ENCODE results near the gene ARID1B. TPM values are rescaled to one million over a fixed set of nuclear protein-coding genes. Genes with fewer than 3 reads are reported as not detected.
A peak's percentile ranks its signal among the peaks of the same experiment; 100 is the strongest.

ARID1B gene
- total and polyA plus RNA-seq, 5 donors, result 18.3 to 59.6 (median 53.8) TPM

DNA sequence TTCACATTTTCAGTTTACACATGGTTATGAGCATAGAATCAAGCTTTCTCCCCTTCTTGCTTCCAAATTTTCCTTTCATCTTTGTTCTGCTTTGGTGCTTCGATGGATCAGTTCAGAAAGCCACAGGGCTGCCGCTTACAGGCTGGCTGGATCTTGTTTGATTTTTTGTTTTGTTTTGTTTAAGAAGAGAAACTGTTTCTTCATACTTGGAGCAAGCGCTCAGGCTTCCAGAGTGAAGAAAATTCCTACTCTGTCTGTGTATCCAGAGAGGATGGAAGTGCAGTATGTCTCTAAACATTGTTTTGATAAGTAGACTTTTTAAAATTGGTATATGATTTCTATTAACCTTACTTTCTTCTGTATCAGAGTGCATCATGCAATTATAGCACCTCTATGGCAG is 66.9 kb downstream of the ARID1B start:
- WGBS, result 65% methylated on average over 3 of the region's 3 CpGs
- no peak overlapping the region for H3K27ac ChIP-seq (ENCODE audit: low read length)
- intact Hi-C loops (cut with DNase I), result loop anchor here in 1 of 4 donors (10.0 kb wide), 1 partner anchor 59 kb away; no protein-coding TSS in a partner anchor

DNA sequence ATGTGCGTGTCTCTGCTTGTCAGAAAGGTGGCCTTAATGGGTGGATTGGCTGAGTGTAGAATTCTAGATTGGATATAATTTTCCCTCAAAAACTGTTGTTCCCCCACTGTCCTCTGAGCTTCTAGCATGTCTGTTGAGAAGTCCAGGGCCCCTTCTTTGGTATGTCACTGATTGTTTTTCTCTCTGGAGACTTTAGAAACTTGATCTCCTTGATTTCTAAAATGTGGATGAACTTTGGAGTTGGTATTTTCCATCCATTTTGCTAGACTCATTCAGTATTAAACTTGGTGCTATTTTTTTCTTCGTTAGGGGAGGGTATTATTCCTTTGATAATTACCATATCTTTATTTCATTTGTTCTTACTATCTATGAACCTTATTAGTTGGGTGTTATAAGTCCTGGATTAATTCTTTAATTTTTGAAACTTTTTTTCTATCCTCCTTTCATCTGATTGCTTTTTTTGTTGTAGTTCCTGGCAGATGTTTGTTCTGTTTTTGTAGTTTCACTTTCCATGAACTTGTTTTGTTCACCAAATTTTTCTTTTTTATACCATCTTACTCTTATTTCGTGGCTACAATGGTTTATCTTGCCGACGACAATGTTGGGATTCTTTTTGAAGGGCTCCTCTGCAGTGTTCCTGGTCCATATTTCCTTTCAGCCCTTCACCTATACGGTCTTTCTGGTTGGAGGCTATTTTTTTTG is 68.4 kb downstream of the ARID1B start:
- H3K27me3 ChIP-seq (ENCODE audit: control insufficient read depth, insufficient read depth), result no peaks in the 10 kb centered on the region
- intact Hi-C loops (cut with DNase I), result loop anchor here in 1 of 4 donors (10.0 kb wide), 1 partner anchor 61 kb away; no protein-coding TSS in a partner anchor
- no peak overlapping the region for H3K4me3 ChIP-seq (ENCODE audit: low read length)
- H3K27ac ChIP-seq (ENCODE audit: low read length), result no peak overlapping the region
- no peaks in the 10 kb centered on the region for H3K9me3 ChIP-seq (ENCODE audit: control insufficient read depth, low read length)
- ATAC-seq (no peak), DNase-seq (no peak)
- 83% methylated on average over 6 of the region's 6 CpGs for WGBS
- peaks cover 32% of the 10 kb centered on the region for H3K4me1 ChIP-seq (ENCODE audit: control insufficient read depth, insufficient read depth, low read length)

More for the DNA sequence above, 66.9 kb downstream of the ARID1B start:
- Histone ChIP-seq H3K27me3 (ENCODE audit: control insufficient read depth, insufficient read depth) (no peaks in the 10 kb centered on the region), H3K9me3 (ENCODE audit: control insufficient read depth, low read length) (no peaks in the 10 kb centered on the region), H3K4me1 (ENCODE audit: control insufficient read depth, insufficient read depth, low read length) (peaks cover 42% of the 10 kb centered on the region), H3K4me3 (ENCODE audit: low read length) (no peak overlapping the region)
- DNase-seq, result no peak
- no peak for ATAC-seq

DNA sequence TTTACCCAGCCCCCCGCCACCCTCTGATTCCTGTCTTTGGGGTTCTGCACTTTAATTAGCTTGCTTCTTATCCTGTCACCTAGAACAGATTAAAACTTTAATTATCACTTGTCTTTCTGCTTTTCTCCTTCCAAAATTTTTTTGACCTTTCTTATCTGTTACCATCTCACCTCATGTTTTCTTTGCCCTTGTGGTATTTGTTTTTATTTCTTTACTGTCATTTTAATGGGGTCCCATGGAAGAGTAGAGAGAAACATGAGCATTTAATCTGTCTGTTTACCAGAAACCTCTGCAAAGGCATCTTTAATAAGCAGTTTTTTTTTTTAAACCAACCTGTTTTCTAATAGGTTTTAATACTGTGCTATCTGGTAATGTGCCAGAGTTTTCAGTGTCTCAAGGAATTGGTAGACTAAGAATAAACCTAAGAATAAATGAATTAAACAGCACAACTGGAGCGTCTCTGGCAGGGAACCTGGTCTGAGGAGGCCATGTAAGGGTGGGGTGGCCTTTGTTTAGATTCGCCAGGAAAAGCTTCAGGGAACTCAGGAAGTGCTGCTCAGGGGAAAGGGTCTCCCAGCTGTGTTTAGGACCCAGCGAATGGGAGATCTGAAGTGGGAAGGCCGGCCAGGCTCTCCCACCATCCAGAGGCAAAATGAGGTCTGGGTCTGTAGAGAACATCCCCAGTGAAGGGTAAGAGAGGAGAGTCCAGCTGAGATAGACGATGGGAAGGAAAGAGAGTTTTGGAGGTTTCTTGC is 69.8 kb downstream of the ARID1B start:
- H3K9me3 ChIP-seq (ENCODE audit: control insufficient read depth, low read length), result no peaks in the 10 kb centered on the region
- ATAC-seq (peak; percentile 7 to 20), DNase-seq (no peak)
- H3K4me3 ChIP-seq (ENCODE audit: low read length), result no peak overlapping the region
- H3K27ac ChIP-seq (ENCODE audit: low read length), result peak overlapping the region; percentile 33
- 49% methylated on average over 6 of the region's 6 CpGs for WGBS
- intact Hi-C loops (cut with DNase I), result loop anchor here in 1 of 4 donors (10.0 kb wide), 1 partner anchor 62 kb away; no protein-coding TSS in a partner anchor
- H3K4me1 ChIP-seq (ENCODE audit: control insufficient read depth, insufficient read depth, low read length), result peaks cover 27% of the 10 kb centered on the region
- no peaks in the 10 kb centered on the region for H3K27me3 ChIP-seq (ENCODE audit: control insufficient read depth, insufficient read depth)

DNA sequence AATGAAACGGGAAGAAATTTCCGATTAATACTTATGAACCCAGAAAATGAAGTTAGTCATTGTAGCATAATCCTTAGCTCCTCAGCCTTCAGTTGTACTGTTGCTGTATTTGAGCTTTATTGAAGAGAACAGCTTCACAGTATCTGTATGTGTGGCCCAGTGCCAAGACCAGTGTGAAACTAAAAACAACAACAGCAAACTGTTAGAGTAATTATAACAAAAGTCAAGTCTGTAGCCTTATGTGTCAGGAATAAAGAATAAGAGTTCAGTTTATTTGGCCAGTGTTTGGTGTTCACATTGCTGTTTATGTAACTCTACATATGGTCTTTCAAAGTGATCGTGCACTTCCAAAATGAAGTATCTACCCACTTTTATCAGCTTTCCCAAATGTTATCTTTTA is 70.9 kb downstream of the ARID1B start:
- peak in 1 of 3 donors; percentile 46 for DNase-seq
- 27% methylated on average over 3 of the region's 3 CpGs for WGBS

DNA sequence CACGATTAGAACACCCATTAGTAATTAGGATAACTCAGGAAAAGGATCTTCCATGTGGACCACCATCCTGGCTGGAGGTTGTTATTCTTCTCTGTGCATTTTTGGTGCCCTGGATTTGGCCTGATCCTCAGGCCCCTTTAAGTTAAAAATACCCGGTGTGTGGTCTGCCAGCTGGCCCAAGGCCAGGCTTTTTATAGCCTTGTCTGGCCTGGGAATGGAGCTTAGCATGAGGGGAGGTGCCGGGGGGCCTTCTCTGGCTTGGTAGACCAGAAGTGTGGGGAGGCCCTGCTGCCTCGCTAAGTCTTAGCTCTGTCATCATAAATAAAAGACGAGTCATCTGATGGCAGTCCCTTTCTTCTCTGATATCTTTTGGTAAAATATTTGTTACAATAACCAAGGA is 71.4 kb downstream of the ARID1B start:
- Histone ChIP-seq H3K27ac (ENCODE audit: low read length) (peak overlapping the region; percentile 3), H3K27me3 (ENCODE audit: control insufficient read depth, insufficient read depth) (no peaks in the 10 kb centered on the region), H3K4me1 (ENCODE audit: control insufficient read depth, insufficient read depth, low read length) (peaks cover 22% of the 10 kb centered on the region), H3K4me3 (ENCODE audit: low read length) (peak overlapping the region; percentile 23), H3K9me3 (ENCODE audit: control insufficient read depth, low read length) (no peaks in the 10 kb centered on the region)
- 10% methylated on average over 5 of the region's 5 CpGs for WGBS
- DNase-seq (peak; percentile 65 to 90 (median 87)), ATAC-seq (peak; percentile 79 to 81)
- intact Hi-C loops (cut with DNase I), result loop anchor here in 1 of 4 donors (10.0 kb wide), 1 partner anchor 64 kb away; no protein-coding TSS in a partner anchor

More for the DNA sequence above, 70.9 kb downstream of the ARID1B start:
- Histone ChIP-seq H3K27me3 (ENCODE audit: control insufficient read depth, insufficient read depth) (no peaks in the 10 kb centered on the region), H3K4me1 (ENCODE audit: control insufficient read depth, insufficient read depth, low read length) (peaks cover 24% of the 10 kb centered on the region), H3K4me3 (ENCODE audit: low read length) (peak overlapping the region; percentile 23), H3K27ac (ENCODE audit: low read length) (no peak overlapping the region), H3K9me3 (ENCODE audit: control insufficient read depth, low read length) (no peaks in the 10 kb centered on the region)
- intact Hi-C loops (cut with DNase I), result loop anchor here in 1 of 4 donors (10.0 kb wide), 1 partner anchor 63 kb away; no protein-coding TSS in a partner anchor
- ATAC-seq, result peak; percentile 7 to 40

DNA sequence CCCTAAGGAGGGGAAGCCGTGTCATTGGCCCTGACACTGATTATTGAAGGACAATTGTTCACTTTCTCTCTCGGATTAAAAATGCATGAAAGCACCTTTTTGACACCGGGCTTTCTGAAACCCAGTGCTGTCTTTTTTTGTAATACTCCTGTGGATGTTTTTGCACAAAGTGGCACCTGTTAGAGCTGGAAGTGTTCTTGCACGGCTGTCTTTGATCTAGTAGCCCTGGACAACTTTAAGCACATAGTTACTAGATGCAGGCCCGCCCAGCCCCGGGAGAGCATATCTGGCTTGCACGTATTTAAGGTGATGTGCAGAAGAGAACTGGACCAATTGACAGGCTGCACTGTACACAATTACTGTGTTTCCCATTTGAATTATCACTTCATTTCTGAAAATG is 72.6 kb downstream of the ARID1B start:
- H3K27ac ChIP-seq (ENCODE audit: low read length), result no peak overlapping the region
- no peak for DNase-seq
- intact Hi-C loops (cut with DNase I), result loop anchor here in 1 of 4 donors (10.0 kb wide), 1 partner anchor 65 kb away; no protein-coding TSS in a partner anchor
- peaks cover 25% of the 10 kb centered on the region for H3K4me1 ChIP-seq (ENCODE audit: control insufficient read depth, insufficient read depth, low read length)
- H3K27me3 ChIP-seq (ENCODE audit: control insufficient read depth, insufficient read depth), result no peaks in the 10 kb centered on the region
- no peak for ATAC-seq
- H3K4me3 ChIP-seq (ENCODE audit: low read length), result no peak overlapping the region
- no peaks in the 10 kb centered on the region for H3K9me3 ChIP-seq (ENCODE audit: control insufficient read depth, low read length)
- 44% methylated on average over 7 of the region's 7 CpGs for WGBS

DNA sequence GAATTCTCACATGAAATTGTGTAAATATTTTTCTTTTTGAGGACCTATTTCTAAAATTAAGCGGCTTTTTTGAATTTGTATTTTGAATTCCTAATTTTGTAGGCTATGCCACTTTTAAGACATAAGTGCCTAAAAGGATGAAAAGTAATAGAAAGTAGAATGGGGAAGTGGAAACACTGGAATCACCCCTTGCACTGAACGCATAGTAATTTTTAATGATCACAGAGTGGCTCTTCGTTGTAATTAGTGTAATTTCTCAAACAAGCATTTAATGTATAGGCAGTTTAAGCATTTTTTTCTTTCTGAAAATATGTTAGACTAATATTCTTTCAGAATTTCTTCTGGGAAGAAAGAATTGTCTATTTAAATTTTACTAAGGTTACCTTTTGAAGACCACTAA is 73.2 kb downstream of the ARID1B start:
- Histone ChIP-seq H3K4me1 (ENCODE audit: control insufficient read depth, insufficient read depth, low read length) (peaks cover 21% of the 10 kb centered on the region), H3K27me3 (ENCODE audit: control insufficient read depth, insufficient read depth) (no peaks in the 10 kb centered on the region), H3K4me3 (ENCODE audit: low read length) (no peak overlapping the region), H3K9me3 (ENCODE audit: control insufficient read depth, low read length) (no peaks in the 10 kb centered on the region), H3K27ac (ENCODE audit: low read length) (no peak overlapping the region)
- intact Hi-C loops (cut with DNase I), result no loop called here
- WGBS, result 84% methylated on average over 3 of the region's 3 CpGs
- no peak for ATAC-seq
- DNase-seq, result no peak

DNA sequence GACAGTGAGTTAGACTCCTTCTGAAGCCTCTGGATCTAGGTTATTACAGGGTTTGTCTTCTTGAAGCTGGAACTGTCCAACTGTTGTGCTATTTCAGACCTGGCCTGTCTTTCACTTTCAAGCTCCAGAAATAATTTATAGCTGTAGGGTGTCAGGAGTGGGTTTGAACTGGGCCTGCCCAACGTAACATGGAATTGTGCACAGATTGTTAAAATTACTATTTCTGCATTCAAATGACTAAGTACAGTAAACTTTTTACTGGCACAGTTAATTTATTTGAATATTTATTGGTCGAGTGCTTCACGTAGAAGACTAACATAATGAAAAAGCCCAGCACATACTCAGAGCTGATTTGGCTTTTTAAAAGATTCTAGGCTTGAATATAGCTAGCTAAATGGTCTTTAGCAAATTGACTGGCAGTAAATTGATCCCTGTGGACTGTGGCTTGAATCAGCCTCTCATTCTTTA is 74.3 kb downstream of the ARID1B start:
- peak overlapping the region; percentile 28 for H3K27ac ChIP-seq (ENCODE audit: low read length)
- H3K4me3 ChIP-seq (ENCODE audit: low read length), result no peak overlapping the region
- ATAC-seq, result no peak

DNA sequence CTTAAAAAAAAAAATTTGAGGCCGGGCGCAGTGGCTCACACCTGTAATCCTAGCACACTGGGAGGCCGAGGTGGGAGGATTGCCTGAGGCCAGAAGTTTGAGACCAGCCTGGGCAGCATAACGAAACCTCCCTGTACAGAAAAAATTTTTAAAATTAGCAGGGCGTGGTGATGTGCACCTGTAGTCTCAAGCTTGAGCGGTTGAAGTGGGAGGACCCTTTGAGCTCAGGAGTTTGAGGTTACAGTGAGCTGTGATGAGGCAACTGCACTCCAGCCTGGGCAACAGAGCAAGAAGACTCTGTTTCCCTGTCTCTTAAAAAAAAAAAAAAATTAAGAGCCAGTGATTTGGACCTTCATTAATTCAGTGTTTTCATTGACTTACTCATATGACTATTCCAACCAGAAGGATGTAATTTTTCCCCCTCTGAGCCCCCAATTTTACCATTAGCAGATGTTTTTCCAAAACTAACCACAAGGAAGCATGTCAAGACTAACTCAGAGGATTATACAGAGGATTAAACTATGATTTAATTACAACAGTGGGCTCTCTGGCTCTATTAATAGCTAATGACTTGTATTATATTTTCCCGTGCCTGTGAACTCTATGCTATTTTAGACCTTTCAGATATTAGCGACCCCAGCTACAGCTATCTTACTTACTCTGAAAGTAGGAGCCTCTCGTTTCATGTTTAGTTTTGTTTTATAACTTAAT is 75.1 kb downstream of the ARID1B start:
- ATAC-seq (no peak), DNase-seq (no peak)
- intact Hi-C loops (cut with DNase I), result no loop called here
- 79% methylated on average over 9 of the region's 9 CpGs for WGBS
- Histone ChIP-seq H3K4me1 (ENCODE audit: control insufficient read depth, insufficient read depth, low read length) (peaks cover 17% of the 10 kb centered on the region), H3K9me3 (ENCODE audit: control insufficient read depth, low read length) (no peaks in the 10 kb centered on the region), H3K27me3 (ENCODE audit: control insufficient read depth, insufficient read depth) (no peaks in the 10 kb centered on the region), H3K27ac (ENCODE audit: low read length) (peak overlapping the region; percentile 66), H3K4me3 (ENCODE audit: low read length) (no peak overlapping the region)

More for the DNA sequence above, 74.3 kb downstream of the ARID1B start:
- Histone ChIP-seq H3K9me3 (ENCODE audit: control insufficient read depth, low read length) (no peaks in the 10 kb centered on the region), H3K27me3 (ENCODE audit: control insufficient read depth, insufficient read depth) (no peaks in the 10 kb centered on the region), H3K4me1 (ENCODE audit: control insufficient read depth, insufficient read depth, low read length) (peaks cover 20% of the 10 kb centered on the region)
- intact Hi-C loops (cut with DNase I), result no loop called here
- DNase-seq, result no peak
- WGBS, result 44% methylated on average over 3 of the region's 3 CpGs

DNA sequence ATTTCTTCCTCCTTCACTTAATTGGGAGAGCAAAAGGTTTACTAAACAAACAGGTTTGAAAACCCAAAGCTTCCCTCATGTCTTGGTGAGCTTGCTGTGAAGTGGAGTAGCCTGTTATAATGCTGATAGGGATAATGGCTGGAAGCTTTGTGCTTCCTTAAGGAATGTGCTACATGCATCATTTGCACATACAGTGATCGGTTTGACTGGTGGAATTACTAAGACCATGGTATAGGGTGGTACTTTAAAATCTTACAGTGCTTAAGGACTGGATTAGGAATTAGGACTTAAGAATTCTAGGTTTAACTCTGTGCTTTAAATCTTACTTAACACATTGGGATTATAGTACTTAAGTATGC is 75.7 kb downstream of the ARID1B start:
- peaks cover 14% of the 10 kb centered on the region for H3K4me1 ChIP-seq (ENCODE audit: control insufficient read depth, insufficient read depth, low read length)

More for the DNA sequence above, 75.7 kb downstream of the ARID1B start:
- WGBS, result 45% methylated on average over 1 of the region's 1 CpG
- DNase-seq, result no peak
- H3K9me3 ChIP-seq (ENCODE audit: control insufficient read depth, low read length), result no peaks in the 10 kb centered on the region
- intact Hi-C loops (cut with DNase I), result no loop called here
- H3K27me3 ChIP-seq (ENCODE audit: control insufficient read depth, insufficient read depth), result no peaks in the 10 kb centered on the region
- H3K27ac ChIP-seq (ENCODE audit: low read length), result no peak overlapping the region
- no peak overlapping the region for H3K4me3 ChIP-seq (ENCODE audit: low read length)
- ATAC-seq, result no peak

Data from right cardiac atrium (tissue), 5 donors.